ENCODE data around the gene SLC9A2. TPM values are rescaled to one million over a fixed set of nuclear protein-coding genes. Genes with fewer than 3 reads are reported as not detected.

SLC9A2 gene
- total and polyA plus RNA-seq, 2 donors (not counting 1 experiment from before 2014, with no cell fraction given): not detected

GRCh38 chr2:102678442-102678841 is 59.1 kb downstream of the SLC9A2 start:
- Histone ChIP-seq H3K4me3 (replicated peaks in 1 of 4; ENCODE audit: control extremely low read depth in 1 of 4, insufficient read depth in 1 of 4, low read depth in 3 of 4, low read length in 4 of 4) (no peak overlapping the region), H3K27ac (ENCODE audit: insufficient read depth, low read length) (no peak overlapping the region), H3K36me3 (ENCODE audit: control insufficient read depth, insufficient read depth, low read length) (no peaks in the 10 kb centered on the region), H3K27me3 (ENCODE audit: control insufficient read depth, insufficient read depth, low read length) (no peaks in the 10 kb centered on the region), H3K4me2 (ENCODE audit: extremely low read depth, insufficient read depth, low read length) (no peak overlapping the region), H3K4me1 (ENCODE audit: control insufficient read depth, extremely low read depth, insufficient read depth, low read length) (no peaks in the 10 kb centered on the region), H2AFZ (ENCODE audit: low read length) (no peak overlapping the region), H3K79me2 (ENCODE audit: control insufficient read depth, insufficient read depth, low read length) (no peaks in the 10 kb centered on the region), H3K9ac (ENCODE audit: insufficient read depth, low read length) (no peak overlapping the region), H3K9me3 (ENCODE audit: control insufficient read depth, insufficient read depth, low read depth, low read length) (no peaks in the 10 kb centered on the region), H4K20me1 (ENCODE audit: control insufficient read depth, extremely low read depth, insufficient read depth, low read length) (no peaks in the 10 kb centered on the region)
- TF ChIP-seq EZH2 (IDR thresholded peaks at IDR 0.05; ENCODE audit: low read length, missing control alignments) (no peak), CTCF (conservative IDR thresholded peaks at IDR 0.05 in 1 of 2, IDR thresholded peaks at IDR 0.05 in 1 of 2; ENCODE audit: low read depth in 1 of 2, low read length in 2 of 2) (no peak)
- no peak for DNase-seq (ENCODE audit: low read depth in 2 of 2)

- H4K20me1 ChIP-seq (ENCODE audit: control insufficient read depth, extremely low read depth, insufficient read depth, low read length): no peaks in the 10 kb centered on the region
- H3K27me3 ChIP-seq (ENCODE audit: control insufficient read depth, insufficient read depth, low read length): no peaks in the 10 kb centered on the region
- no peak overlapping the region for H3K4me3 ChIP-seq (replicated peaks in 1 of 4; ENCODE audit: control extremely low read depth in 1 of 4, insufficient read depth in 1 of 4, low read depth in 3 of 4, low read length in 4 of 4)
- TF ChIP-seq CTCF (conservative IDR thresholded peaks at IDR 0.05 in 1 of 2, IDR thresholded peaks at IDR 0.05 in 1 of 2; ENCODE audit: low read depth in 1 of 2, low read length in 2 of 2) (no peak), EZH2 (IDR thresholded peaks at IDR 0.05; ENCODE audit: low read length, missing control alignments) (no peak)
- no peaks in the 10 kb centered on the region for H3K36me3 ChIP-seq (ENCODE audit: control insufficient read depth, insufficient read depth, low read length)
- no peaks in the 10 kb centered on the region for H3K79me2 ChIP-seq (ENCODE audit: control insufficient read depth, insufficient read depth, low read length)
- no peak overlapping the region for H2AFZ ChIP-seq (ENCODE audit: low read length)
- no peaks in the 10 kb centered on the region for H3K4me1 ChIP-seq (ENCODE audit: control insufficient read depth, extremely low read depth, insufficient read depth, low read length)
- no peaks in the 10 kb centered on the region for H3K9me3 ChIP-seq (ENCODE audit: control insufficient read depth, insufficient read depth, low read depth, low read length)
- no peak overlapping the region for H3K4me2 ChIP-seq (ENCODE audit: extremely low read depth, insufficient read depth, low read length)
- no peak overlapping the region for H3K9ac ChIP-seq (ENCODE audit: insufficient read depth, low read length)
- H3K27ac ChIP-seq (ENCODE audit: insufficient read depth, low read length): no peak overlapping the region
- DNase-seq (ENCODE audit: low read depth in 2 of 2): no peak
Observed at GRCh38 chr2:102686479-102687439, 67.4 kb downstream of the SLC9A2 start.

- H3K4me2 ChIP-seq (ENCODE audit: extremely low read depth, insufficient read depth, low read length): no peak overlapping the region
- TF ChIP-seq EZH2 (IDR thresholded peaks at IDR 0.05; ENCODE audit: low read length, missing control alignments) (no peak), CTCF (conservative IDR thresholded peaks at IDR 0.05 in 1 of 2, IDR thresholded peaks at IDR 0.05 in 1 of 2; ENCODE audit: low read depth in 1 of 2, low read length in 2 of 2) (no peak)
- no peak overlapping the region for H2AFZ ChIP-seq (ENCODE audit: low read length)
- H3K9ac ChIP-seq (ENCODE audit: insufficient read depth, low read length): no peak overlapping the region
- no peaks in the 10 kb centered on the region for H3K9me3 ChIP-seq (ENCODE audit: control insufficient read depth, insufficient read depth, low read depth, low read length)
- H3K4me1 ChIP-seq (ENCODE audit: control insufficient read depth, extremely low read depth, insufficient read depth, low read length): no peaks in the 10 kb centered on the region
- H3K79me2 ChIP-seq (ENCODE audit: control insufficient read depth, insufficient read depth, low read length): no peaks in the 10 kb centered on the region
- H3K4me3 ChIP-seq (replicated peaks in 1 of 4; ENCODE audit: control extremely low read depth in 1 of 4, insufficient read depth in 1 of 4, low read depth in 3 of 4, low read length in 4 of 4): no peak overlapping the region
- H3K36me3 ChIP-seq (ENCODE audit: control insufficient read depth, insufficient read depth, low read length): no peaks in the 10 kb centered on the region
- no peaks in the 10 kb centered on the region for H4K20me1 ChIP-seq (ENCODE audit: control insufficient read depth, extremely low read depth, insufficient read depth, low read length)
- no peaks in the 10 kb centered on the region for H3K27me3 ChIP-seq (ENCODE audit: control insufficient read depth, insufficient read depth, low read length)
- no peak overlapping the region for H3K27ac ChIP-seq (ENCODE audit: insufficient read depth, low read length)
- DNase-seq (ENCODE audit: low read depth in 2 of 2): no peak
Observed at GRCh38 chr2:102690012-102690411, 70.7 kb downstream of the SLC9A2 start.
